Hepatocyte (in vitro differentiated cells): ENCODE results near the gene SLC25A48. TPM values are rescaled to one million over a fixed set of nuclear protein-coding genes. Genes with fewer than 3 reads are reported as not detected.

Experiments
- DNase-seq: peaks from one replicate; pipeline ENCODE4 v3.0.0-alpha.2; 2016; ENCODE audit warnings: low spot score
- H2AFZ ChIP-seq: fragments of 200-600 bp; sonication (generic); 2 replicates; pipeline ENCODE4 v1.6.0; 2016; ENCODE audit warnings: antibody characterized with exemption, mild to moderate bottlenecking
- H3K27ac ChIP-seq: fragments of 200-600 bp; sonication (generic); 2 replicates; pipeline ENCODE4 v1.5.1; 2016; ENCODE audit warnings: mild to moderate bottlenecking
- H3K27me3 ChIP-seq: fragments of 200-600 bp; sonication (generic); 2 replicates; pipeline ENCODE4 v1.6.1; 2016
- H3K36me3 ChIP-seq: fragments of 200-600 bp; sonication (generic); replicated peaks from 2 replicates; pipeline ENCODE4 v1.5.1; 2016; ENCODE audit warnings: low read depth; ENCODE audit not compliant: insufficient read depth
- H3K4me1 ChIP-seq: fragments of 200-600 bp; sonication (generic); 2 replicates; pipeline ENCODE4 v1.5.1; 2016; ENCODE audit warnings: mild to moderate bottlenecking, moderate library complexity; ENCODE audit not compliant: insufficient read depth
- H3K4me2 ChIP-seq: fragments of 200-600 bp; sonication (generic); 2 replicates; pipeline ENCODE4 v1.6.0; 2016
- H3K4me3 ChIP-seq: fragments of 200-600 bp; sonication (generic); 2 replicates; pipeline ENCODE4 v1.5.1; 2016; ENCODE audit warnings: mild to moderate bottlenecking
- H3K79me2 ChIP-seq: fragments of 200-600 bp; sonication (generic); 2 replicates; pipeline ENCODE4 v1.6.0; 2017; ENCODE audit warnings: mild to moderate bottlenecking
- H3K9me2 ChIP-seq: fragments of 200-600 bp; sonication (generic); replicated peaks from 2 replicates; pipeline ENCODE4 v1.6.0; 2017; ENCODE audit warnings: mild to moderate bottlenecking; ENCODE audit not compliant: insufficient read depth
- H3K9me3 ChIP-seq: fragments of 200-600 bp; sonication (generic); 2 replicates; pipeline ENCODE4 v1.5.1; 2016; ENCODE audit warnings: low read depth, mild to moderate bottlenecking
- H4K20me1 ChIP-seq: fragments of 200-600 bp; sonication (generic); 2 replicates; pipeline ENCODE4 v1.6.0; 2016; ENCODE audit warnings: mild to moderate bottlenecking; ENCODE audit not compliant: insufficient read depth, poor library complexity, severe bottlenecking
- EZH2 ChIP-seq: fragments of 200-600 bp; sonication (generic); IDR thresholded peaks from 2 replicates; pipeline ENCODE4 v1.6.1; 2016; ENCODE audit warnings: antibody characterized with exemption, mild to moderate bottlenecking, borderline replicate concordance
- EZH2phosphoT487 ChIP-seq: fragments of 200-600 bp; sonication (generic); IDR thresholded peaks from one replicate; pipeline ENCODE4 v1.6.1; 2018; ENCODE audit warnings: antibody characterized with exemption, mild to moderate bottlenecking, low read depth, moderate library complexity; ENCODE audit not compliant: unreplicated experiment, severe bottlenecking
- WGBS: methylation state at CpG from one replicate; pipeline ENCODE4 v1.1.6; 2016; ENCODE audit warnings: low lambda C conversion rate; ENCODE audit errors: missing lambda C conversion rate; 5-methylcytosine and 5-hydroxymethylcytosine counted together
- polyA plus RNA-seq: library from polyadenylated mRNA; unstranded; fragments of >200 nt; fragmentation: Nextera tagmentation; extraction: Ambion mirVana; gene quantifications from 2 replicates; pipeline ENCODE4 v1.2.1, GENCODE V29; 2016
- total RNA-seq: library from RNA; depleted of rRNA; stranded (reverse); fragments of >200 nt; gene quantifications from 2 replicates; pipeline ENCODE4 v1.2.3, GENCODE V29; 2014
- TF ChIP-seq, protein P1 (sequence below): fragments of 200-600 bp; sonication (generic); IDR thresholded peaks from 2 replicates; pipeline ENCODE4 v1.5.1; 2016; ENCODE audit warnings: antibody characterized with exemption, mild to moderate bottlenecking; ENCODE audit not compliant: poor library complexity

Gene SLC25A48
- total and polyA plus RNA-seq, 2 experiments from 2014 or later: 0.79 to 1.0 TPM

- no peak for TF ChIP-seq EZH2phosphoT487
- TF ChIP-seq, protein P1, sequence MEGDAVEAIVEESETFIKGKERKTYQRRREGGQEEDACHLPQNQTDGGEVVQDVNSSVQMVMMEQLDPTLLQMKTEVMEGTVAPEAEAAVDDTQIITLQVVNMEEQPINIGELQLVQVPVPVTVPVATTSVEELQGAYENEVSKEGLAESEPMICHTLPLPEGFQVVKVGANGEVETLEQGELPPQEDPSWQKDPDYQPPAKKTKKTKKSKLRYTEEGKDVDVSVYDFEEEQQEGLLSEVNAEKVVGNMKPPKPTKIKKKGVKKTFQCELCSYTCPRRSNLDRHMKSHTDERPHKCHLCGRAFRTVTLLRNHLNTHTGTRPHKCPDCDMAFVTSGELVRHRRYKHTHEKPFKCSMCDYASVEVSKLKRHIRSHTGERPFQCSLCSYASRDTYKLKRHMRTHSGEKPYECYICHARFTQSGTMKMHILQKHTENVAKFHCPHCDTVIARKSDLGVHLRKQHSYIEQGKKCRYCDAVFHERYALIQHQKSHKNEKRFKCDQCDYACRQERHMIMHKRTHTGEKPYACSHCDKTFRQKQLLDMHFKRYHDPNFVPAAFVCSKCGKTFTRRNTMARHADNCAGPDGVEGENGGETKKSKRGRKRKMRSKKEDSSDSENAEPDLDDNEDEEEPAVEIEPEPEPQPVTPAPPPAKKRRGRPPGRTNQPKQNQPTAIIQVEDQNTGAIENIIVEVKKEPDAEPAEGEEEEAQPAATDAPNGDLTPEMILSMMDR: peak; percentile 90
- H3K4me1 ChIP-seq: peaks cover 7% of the 10 kb centered on the region
- no peaks in the 10 kb centered on the region for H3K9me2 ChIP-seq
- peaks cover 6% of the 10 kb centered on the region for H3K27me3 ChIP-seq
- no peak overlapping the region for H3K4me3 ChIP-seq
- no peaks in the 10 kb centered on the region for H3K79me2 ChIP-seq
- peak overlapping the region; percentile 64 for H3K4me2 ChIP-seq
- no peaks in the 10 kb centered on the region for H3K36me3 ChIP-seq
- WGBS: 6% methylated on average over 8 of the region's 8 CpGs
- no peaks in the 10 kb centered on the region for H3K9me3 ChIP-seq
- no peak overlapping the region for H2AFZ ChIP-seq
- H3K27ac ChIP-seq: no peak overlapping the region
- no peaks in the 10 kb centered on the region for H4K20me1 ChIP-seq
- DNase-seq: peak; percentile 87
Measured at GRCh38 chr5:135887447-135887864, 53.0 kb downstream of the SLC25A48 start.

- TF ChIP-seq EZH2: no peak
- TF ChIP-seq EZH2phosphoT487: no peak
- TF ChIP-seq, protein P1: no peak
- H3K4me3 ChIP-seq: no peak overlapping the region
- H3K9me2 ChIP-seq: no peaks in the 10 kb centered on the region
- H3K4me1 ChIP-seq: peaks cover 7% of the 10 kb centered on the region
- peak overlapping the region; percentile 64 for H3K4me2 ChIP-seq
- DNase-seq: peak; percentile 71
- no peaks in the 10 kb centered on the region for H3K79me2 ChIP-seq
- no peaks in the 10 kb centered on the region for H3K9me3 ChIP-seq
- no peaks in the 10 kb centered on the region for H3K36me3 ChIP-seq
- H3K27me3 ChIP-seq: peaks cover 6% of the 10 kb centered on the region
- H3K27ac ChIP-seq: no peak overlapping the region
- 35% methylated on average over 13 of the region's 13 CpGs for WGBS
- H2AFZ ChIP-seq: no peak overlapping the region
- H4K20me1 ChIP-seq: no peaks in the 10 kb centered on the region
Measured at GRCh38 chr5:135887881-135888614, 53.6 kb downstream of the SLC25A48 start.

GRCh38 chr5:135890296-135890695 lies 55.8 kb downstream of the SLC25A48 start:
- H3K9me3 ChIP-seq: no peaks in the 10 kb centered on the region
- DNase-seq: no peak
- H3K27me3 ChIP-seq: peaks cover 10% of the 10 kb centered on the region
- no peak overlapping the region for H2AFZ ChIP-seq
- H3K4me2 ChIP-seq: no peak overlapping the region
- H3K9me2 ChIP-seq: no peaks in the 10 kb centered on the region
- TF ChIP-seq EZH2phosphoT487 (no peak), EZH2 (no peak)
- TF ChIP-seq, protein P1: no peak
- peaks cover 7% of the 10 kb centered on the region for H3K4me1 ChIP-seq
- 74% methylated on average over 2 of the region's 2 CpGs for WGBS
- no peak overlapping the region for H3K4me3 ChIP-seq
- no peak overlapping the region for H3K27ac ChIP-seq
- no peaks in the 10 kb centered on the region for H3K79me2 ChIP-seq
- no peaks in the 10 kb centered on the region for H4K20me1 ChIP-seq
- H3K36me3 ChIP-seq: no peaks in the 10 kb centered on the region
